ENCODE measurements around the gene FNDC8. TPM values are rescaled to one million over a fixed set of nuclear protein-coding genes. Genes with fewer than 3 reads are reported as not detected.
"Not testable (repeated sequence)": the region's sequence is repeated elsewhere in the genome, so short reads cannot be mapped to it uniquely, and the experiment has no call there.

FNDC8 gene
- total RNA-seq, 2 donors from 2014 or later = not detected

DNA sequence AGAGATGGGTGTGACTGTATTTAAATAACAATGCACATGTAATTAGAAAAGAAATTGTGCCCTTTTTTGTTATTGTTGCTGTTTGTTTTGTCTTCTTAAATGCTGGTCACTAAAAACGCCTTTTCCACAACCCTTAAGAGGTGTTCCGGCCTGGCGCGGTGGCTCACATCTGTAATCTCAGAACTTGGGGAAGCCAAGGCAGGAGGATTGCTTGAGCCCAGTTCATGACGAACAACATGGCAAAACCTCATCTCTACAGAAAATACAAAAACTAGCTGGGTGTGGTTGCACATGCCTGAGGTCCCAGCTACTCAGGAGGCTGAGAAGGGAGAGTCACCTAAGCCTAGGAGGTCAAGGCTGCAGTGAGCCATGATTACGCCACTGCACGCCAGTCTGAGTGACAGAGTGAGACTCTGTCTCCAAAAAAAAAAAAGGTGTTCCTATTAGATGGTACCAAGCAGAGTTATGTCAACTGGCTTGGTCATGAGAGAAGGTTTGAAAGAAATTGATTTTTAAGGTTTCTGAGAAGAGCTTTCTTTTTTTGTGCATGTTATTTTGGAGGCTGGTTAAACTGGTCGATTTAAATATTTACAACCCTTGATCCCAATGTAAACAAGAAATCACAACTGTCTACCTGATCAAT lies 34.4 kb upstream of the FNDC8 start:
- Mint-ChIP-seq H3K4me3 (peak overlapping the region; percentile 86 to 97), H3K4me1 (ENCODE audit: low read depth) (peaks cover 77% of the 10 kb centered on the region), H3K36me3 (ENCODE audit: insufficient read depth in 2 of 2) (peaks cover 2 to 5% of the 10 kb centered on the region in 2 donors), H3K27me3 (ENCODE audit: low read depth) (no peaks in the 10 kb centered on the region), H3K27ac (peak overlapping the region; percentile 96), H3K9me3 (no peaks in the 10 kb centered on the region)
- ATAC-seq (replicated peaks in 1 of 2) = no peak
- peak in 1 of 2 donors; percentile 25 for DNase-seq

GRCh38 chr17:35087731-35088355 lies 33.6 kb upstream of the FNDC8 start:
- Mint-ChIP-seq H3K4me1 (ENCODE audit: low read depth) (peaks cover 69% of the 10 kb centered on the region), H3K9me3 (no peaks in the 10 kb centered on the region), H3K27me3 (ENCODE audit: low read depth) (no peaks in the 10 kb centered on the region), H3K4me3 (peak overlapping the region; percentile 86 to 97), H3K27ac (peak overlapping the region; percentile 96), H3K36me3 (ENCODE audit: insufficient read depth in 2 of 2) (peaks cover 2 to 5% of the 10 kb centered on the region in 2 donors)
- DNase-seq = peak; percentile 14 to 23
- ATAC-seq (replicated peaks in 1 of 2) = no peak

GRCh38 chr17:35088356-35088880 lies 33.0 kb upstream of the FNDC8 start:
- Mint-ChIP-seq H3K27me3 (ENCODE audit: low read depth) (no peaks in the 10 kb centered on the region), H3K9me3 (no peaks in the 10 kb centered on the region), H3K4me1 (ENCODE audit: low read depth) (peaks cover 64% of the 10 kb centered on the region), H3K36me3 (ENCODE audit: insufficient read depth in 2 of 2) (peaks cover 2 to 4% of the 10 kb centered on the region in 2 donors), H3K27ac (peak overlapping the region; percentile 96), H3K4me3 (peak overlapping the region; percentile 86 to 97)
- peak; percentile 34 to 42 for DNase-seq
- ATAC-seq (replicated peaks in 1 of 2) = peak; percentile 2 to 7

DNA sequence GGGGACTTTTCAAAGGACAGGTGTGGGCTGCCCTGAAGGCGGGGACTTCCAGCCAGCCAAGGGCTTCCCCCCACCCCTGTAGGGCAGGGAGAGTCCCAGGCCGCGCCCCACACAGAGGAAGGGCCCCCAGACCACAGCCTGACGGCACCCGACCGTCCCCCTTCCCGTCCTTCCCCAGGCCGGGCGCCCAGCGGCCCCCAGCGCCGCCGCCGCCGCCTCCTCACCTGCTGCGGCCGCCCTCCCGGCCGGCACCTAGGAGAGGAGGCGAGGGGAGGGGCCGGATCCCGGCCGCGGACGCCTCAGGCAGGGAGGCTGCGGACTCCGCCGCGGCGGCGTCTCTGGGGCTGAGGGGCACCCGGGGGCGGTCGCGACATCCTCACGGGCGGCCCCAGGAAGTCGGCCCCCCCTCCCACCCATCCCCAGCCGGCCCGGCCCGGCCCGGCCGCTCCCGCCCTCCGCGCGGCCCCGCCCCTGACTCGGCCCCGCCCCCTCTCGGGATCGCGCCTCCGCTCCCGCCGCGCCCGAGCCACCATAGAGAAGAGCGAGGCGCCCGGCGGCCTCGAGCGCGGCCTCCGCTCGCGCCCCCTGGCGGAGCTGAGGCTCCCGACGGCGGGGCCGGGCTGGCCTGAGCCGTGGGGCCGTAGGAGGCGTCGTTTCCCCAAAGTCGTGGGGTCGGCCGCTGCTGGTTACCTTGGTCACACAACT lies 32.4 kb upstream of the FNDC8 start:
- Mint-ChIP-seq H3K4me1 (ENCODE audit: low read depth) (peaks cover 57% of the 10 kb centered on the region), H3K9me3 (no peaks in the 10 kb centered on the region), H3K27me3 (ENCODE audit: low read depth) (no peaks in the 10 kb centered on the region), H3K4me3 (peak overlapping the region; percentile 86 to 97), H3K36me3 (ENCODE audit: insufficient read depth in 2 of 2) (peaks cover 2 to 4% of the 10 kb centered on the region in 2 donors), H3K27ac (peak overlapping the region; percentile 96)
- ATAC-seq (replicated peaks in 1 of 2) (peak; percentile 79 to 82), DNase-seq (peak; percentile 90 to 96)

DNA sequence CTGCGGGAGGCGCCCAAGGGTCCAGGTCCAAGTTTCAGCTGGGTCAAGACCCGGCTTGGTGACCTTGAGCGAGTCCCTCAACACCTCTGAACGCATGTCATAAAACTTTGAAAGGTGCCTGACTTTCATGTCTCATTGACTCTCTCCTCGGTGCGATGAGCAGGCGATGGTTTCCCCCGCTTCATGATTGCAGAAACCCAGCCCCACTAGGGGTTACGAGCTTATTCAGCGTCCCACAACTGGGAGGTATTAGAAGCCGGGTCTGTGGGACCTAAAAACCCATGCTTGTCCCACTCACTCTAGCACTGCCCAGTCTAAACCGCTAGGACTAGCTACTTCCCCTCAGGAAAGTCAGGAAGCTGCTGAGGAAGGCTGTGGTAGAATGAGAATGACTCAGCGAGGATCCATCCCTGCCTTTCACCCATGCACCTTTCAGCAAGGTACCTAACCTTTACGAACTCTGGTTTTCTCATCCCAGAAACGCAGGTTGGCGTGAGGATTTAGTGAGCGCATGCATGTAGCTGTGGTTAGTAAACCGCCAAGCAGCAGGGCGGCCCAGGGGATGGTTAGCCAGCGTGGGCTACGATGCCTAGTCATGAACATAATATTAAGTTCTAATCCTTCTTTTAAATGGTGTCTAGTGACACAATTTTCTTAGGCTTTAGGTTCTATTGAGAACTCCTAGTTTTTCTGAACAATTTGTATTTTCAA lies 31.7 kb upstream of the FNDC8 start:
- Mint-ChIP-seq H3K27ac (peak overlapping the region; percentile 91), H3K4me3 (peak overlapping the region; percentile 82 to 91), H3K9me3 (no peaks in the 10 kb centered on the region), H3K4me1 (ENCODE audit: low read depth) (peaks cover 52% of the 10 kb centered on the region), H3K27me3 (ENCODE audit: low read depth) (no peaks in the 10 kb centered on the region), H3K36me3 (ENCODE audit: insufficient read depth in 2 of 2) (peaks cover 2 to 4% of the 10 kb centered on the region in 2 donors)
- peak; percentile 32 to 39 for ATAC-seq (replicated peaks in 1 of 2)
- DNase-seq = peak; percentile 45 to 67

DNA sequence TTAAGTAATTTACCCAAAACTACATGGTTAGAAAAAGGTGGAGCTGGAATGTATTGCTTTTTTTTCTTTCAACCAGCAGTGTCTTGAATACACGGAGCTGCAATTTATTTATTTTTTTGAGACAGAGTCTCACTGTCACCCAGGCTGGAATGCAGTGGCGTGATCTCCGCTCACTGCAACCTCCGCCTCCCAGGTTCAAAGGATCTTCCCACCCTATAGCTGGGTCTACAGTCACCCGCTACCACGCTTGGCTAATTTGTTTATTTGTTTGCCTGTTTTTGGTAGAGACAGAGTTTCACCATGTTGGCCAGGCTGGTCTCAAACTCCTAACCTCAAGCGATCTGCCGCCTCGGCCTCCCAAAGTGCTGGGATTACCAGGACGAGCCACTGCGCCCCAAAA lies 30.7 kb upstream of the FNDC8 start:
- DNase-seq; ATAC-seq (replicated peaks in 1 of 2); H3K36me3 Mint-ChIP-seq (ENCODE audit: insufficient read depth in 2 of 2); H3K27me3 Mint-ChIP-seq (ENCODE audit: low read depth); H3K9me3 Mint-ChIP-seq: not testable (repeated sequence)
- peaks cover 47% of the 10 kb centered on the region for H3K4me1 Mint-ChIP-seq (ENCODE audit: low read depth)
- H3K4me3 Mint-ChIP-seq = peak overlapping the region; percentile 23 to 91
- H3K27ac Mint-ChIP-seq = peak overlapping the region; percentile 91

DNA sequence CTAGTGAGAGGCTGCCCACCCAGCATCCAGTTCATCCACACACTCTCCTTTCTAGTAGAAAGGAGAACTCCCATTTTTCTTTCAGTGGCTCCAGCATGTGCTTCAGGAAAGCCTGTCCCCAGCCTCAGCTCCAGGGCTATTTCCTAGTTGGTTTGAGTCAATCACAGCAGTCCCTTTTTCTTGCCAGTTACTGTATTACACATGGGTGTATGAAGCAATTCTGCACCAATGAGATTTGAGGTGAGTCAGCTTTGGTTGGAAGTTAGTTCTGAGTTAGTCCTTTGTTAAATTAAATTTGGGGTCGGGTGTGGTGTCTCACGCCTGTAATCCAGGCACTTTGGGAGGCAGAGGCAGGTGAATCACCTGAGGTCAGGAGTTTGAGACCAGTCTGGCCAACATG lies 26.5 kb upstream of the FNDC8 start:
- H3K36me3 Mint-ChIP-seq (ENCODE audit: insufficient read depth in 2 of 2) = peaks cover 4% of the 10 kb centered on the region in 2 donors
- no peaks in the 10 kb centered on the region for H3K9me3 Mint-ChIP-seq
- H3K27me3 Mint-ChIP-seq (ENCODE audit: low read depth) = no peaks in the 10 kb centered on the region
- no peak overlapping the region for H3K27ac Mint-ChIP-seq
- H3K4me1 Mint-ChIP-seq (ENCODE audit: low read depth) = peaks cover 20% of the 10 kb centered on the region
- no peak for DNase-seq
- H3K4me3 Mint-ChIP-seq = no peak overlapping the region
- ATAC-seq (replicated peaks in 1 of 2) = peak; percentile 36 to 71

DNA sequence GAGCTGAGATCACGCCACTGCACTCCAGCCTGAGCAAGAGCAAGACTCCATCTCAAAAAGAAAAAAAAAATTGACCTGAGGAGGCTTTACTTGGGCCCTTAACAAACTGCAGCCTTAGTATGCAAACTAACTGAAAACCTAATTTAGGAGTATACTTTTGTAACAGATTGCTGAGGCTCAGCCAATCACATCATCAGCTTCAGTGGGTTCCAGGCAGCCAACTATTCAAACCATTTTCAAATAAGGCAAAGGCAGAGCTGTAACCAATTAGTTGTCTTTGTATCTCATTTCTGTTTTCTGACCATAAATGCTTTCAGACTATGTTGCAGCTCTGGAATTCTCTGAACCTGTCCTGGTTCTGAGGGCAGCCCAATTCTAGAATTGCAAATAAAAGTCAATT lies 25.7 kb upstream of the FNDC8 start:
- Mint-ChIP-seq H3K27me3 (ENCODE audit: low read depth) (no peaks in the 10 kb centered on the region), H3K36me3 (ENCODE audit: insufficient read depth in 2 of 2) (peaks cover 4 to 7% of the 10 kb centered on the region in 2 donors), H3K9me3 (no peaks in the 10 kb centered on the region), H3K4me3 (no peak overlapping the region), H3K27ac (no peak overlapping the region), H3K4me1 (ENCODE audit: low read depth) (peaks cover 12% of the 10 kb centered on the region)
- ATAC-seq (replicated peaks in 1 of 2) = no peak
- DNase-seq = no peak

- H3K4me3 Mint-ChIP-seq = no peak overlapping the region
- H3K36me3 Mint-ChIP-seq (ENCODE audit: insufficient read depth in 2 of 2) = peaks cover 4 to 16% of the 10 kb centered on the region in 2 donors
- no peaks in the 10 kb centered on the region for H3K9me3 Mint-ChIP-seq
- H3K4me1 Mint-ChIP-seq (ENCODE audit: low read depth) = peaks cover 5% of the 10 kb centered on the region
- H3K27ac Mint-ChIP-seq = no peak overlapping the region
- no peak for DNase-seq
- no peak for ATAC-seq (replicated peaks in 1 of 2)
- no peaks in the 10 kb centered on the region for H3K27me3 Mint-ChIP-seq (ENCODE audit: low read depth)
Observed at GRCh38 chr17:35097776-35098175, 23.6 kb upstream of the FNDC8 start.

DNA sequence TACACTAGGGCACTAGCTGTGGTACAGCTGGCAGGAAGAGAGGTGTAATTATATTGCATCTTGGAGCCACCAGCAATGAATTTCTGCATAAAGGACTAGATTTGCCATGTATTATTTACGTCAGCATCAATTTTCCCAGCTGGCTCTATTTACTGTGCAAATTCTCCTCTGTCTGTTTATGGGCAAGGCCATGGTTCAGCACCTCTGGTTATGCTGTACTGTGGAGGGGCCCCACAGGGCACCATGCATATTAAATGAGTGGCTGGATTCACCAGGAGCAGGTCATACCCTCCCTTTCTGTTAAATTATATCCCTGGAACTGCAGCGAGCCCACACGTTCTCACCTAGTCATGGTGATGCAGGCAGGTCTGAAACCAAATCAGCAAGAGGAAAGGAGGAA lies 21.5 kb upstream of the FNDC8 start:
- Mint-ChIP-seq H3K27ac (no peak overlapping the region), H3K4me1 (ENCODE audit: low read depth) (peaks cover 3% of the 10 kb centered on the region), H3K9me3 (no peaks in the 10 kb centered on the region), H3K36me3 (ENCODE audit: insufficient read depth in 2 of 2) (peaks cover 4 to 19% of the 10 kb centered on the region in 2 donors), H3K27me3 (ENCODE audit: low read depth) (no peaks in the 10 kb centered on the region), H3K4me3 (no peak overlapping the region)
- DNase-seq (no peak), ATAC-seq (replicated peaks in 1 of 2) (no peak)

DNA sequence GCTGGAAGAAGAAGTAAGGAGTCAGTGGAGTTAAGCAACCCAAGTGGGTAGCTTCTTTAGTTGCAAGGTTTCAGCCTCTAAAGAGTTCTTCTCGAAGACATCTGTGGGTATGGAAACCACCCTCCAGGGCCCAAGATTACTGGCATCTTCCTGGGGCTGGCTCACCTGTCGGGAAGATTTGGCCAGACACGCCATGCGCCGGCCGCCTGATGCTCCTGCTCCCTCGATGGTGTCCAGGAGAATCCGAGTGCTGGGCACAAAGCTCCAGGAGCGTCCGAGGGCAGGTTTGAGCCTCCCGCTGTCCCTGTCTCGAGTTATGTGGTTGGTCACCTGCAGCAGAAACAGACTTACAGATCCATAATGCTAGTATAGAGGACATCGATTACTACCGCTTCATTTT lies 20.4 kb upstream of the FNDC8 start:
- Mint-ChIP-seq H3K27ac (no peak overlapping the region), H3K4me3 (no peak overlapping the region), H3K4me1 (ENCODE audit: low read depth) (no peaks in the 10 kb centered on the region), H3K27me3 (ENCODE audit: low read depth) (no peaks in the 10 kb centered on the region), H3K36me3 (ENCODE audit: insufficient read depth in 2 of 2) (peaks cover 4 to 20% of the 10 kb centered on the region in 2 donors), H3K9me3 (no peaks in the 10 kb centered on the region)
- DNase-seq = no peak
- no peak for ATAC-seq (replicated peaks in 1 of 2)

GRCh38 chr17:35101725-35102124 lies 19.7 kb upstream of the FNDC8 start:
- DNase-seq (no peak), ATAC-seq (replicated peaks in 1 of 2) (peak in 1 of 2 donors; percentile 35)
- H3K9me3 Mint-ChIP-seq = no peaks in the 10 kb centered on the region
- H3K27ac Mint-ChIP-seq = no peak overlapping the region
- H3K36me3 Mint-ChIP-seq (ENCODE audit: insufficient read depth in 2 of 2) = peaks cover 4 to 27% of the 10 kb centered on the region in 2 donors
- H3K27me3 Mint-ChIP-seq (ENCODE audit: low read depth) = no peaks in the 10 kb centered on the region
- H3K4me1 Mint-ChIP-seq (ENCODE audit: low read depth) = no peaks in the 10 kb centered on the region
- H3K4me3 Mint-ChIP-seq = no peak overlapping the region
